ENCODE data around the gene GPRC5C. TPM values are rescaled to one million over a fixed set of nuclear protein-coding genes. Genes with fewer than 3 reads are reported as not detected.

Gene GPRC5C
- total and polyA plus RNA-seq, 9 of the 15 experiments (the other 6 are each of a cell fraction or from before 2014, with no cell fraction given) = 0.28 to 9.0 (median 4.1) TPM

- no TSS peak for BruUV-seq (replicated peaks)
- Histone ChIP-seq H3K79me2 (ENCODE audit: control insufficient read depth, insufficient read depth, low read length) (no peaks in the 10 kb centered on the region), H3K27me3 (ENCODE audit: control insufficient read depth in 2 of 2, insufficient read depth in 2 of 2, low read length in 2 of 2) (peaks cover 26 to 38% of the 10 kb centered on the region in 2 experiments; a peak in 4 of 5 replicates), H3K9me3 (replicated peaks; ENCODE audit: control insufficient read depth, insufficient read depth, low read depth, low read length) (no peaks in the 10 kb centered on the region; the same call in 1 of the 2 replicates), H3K36me3 (ENCODE audit: control insufficient read depth, insufficient read depth, low read length) (no peaks in the 10 kb centered on the region), H4K20me1 (replicated peaks; ENCODE audit: control insufficient read depth, insufficient read depth, low read length) (no peaks in the 10 kb centered on the region), H3K9me1 (ENCODE audit: control insufficient read depth, insufficient read depth, low read length) (no peaks in the 10 kb centered on the region), H3K4me1 (replicated peaks in 1 of 2; ENCODE audit: control insufficient read depth in 2 of 2, insufficient read depth in 2 of 2, low read length in 2 of 2) (no peaks in the 10 kb centered on the region; a peak in 2 of 5 replicates), H2AFZ (ENCODE audit: low read depth, low read length) (no peak overlapping the region), H3K4me2 (ENCODE audit: insufficient read depth, low read length) (no peak overlapping the region), H3K9ac (ENCODE audit: insufficient read depth in 1 of 2, low read depth in 2 of 2, low read length in 2 of 2) (no peak overlapping the region), H3K27ac (ENCODE audit: extremely low read depth, low read depth, low read length) (no peak overlapping the region), H3K4me3 (no peak overlapping the region)
- ChIA-PET POLR2A (interaction anchor here (0.6 to 0.9 kb wide), 2 partner anchors 17 to 492 kb away, joined by 3 to 4 read pairs; no protein-coding TSS in a partner anchor), CTCF (ENCODE audit: low intra/inter-chr PET ratio) (no interaction called here)
- no peak for ATAC-seq
- in situ Hi-C loops (cut with MboI) (no loop called here), intact Hi-C loops (cut with micrococcal nuclease) (no loop called here)
- WGBS (ENCODE audit: insufficient coverage, low coverage, missing lambda C conversion rate) = 1% methylated on average over 11 of the region's 12 CpGs
- FAIRE-seq = no peak
- TF ChIP-seq CHD1 (IDR thresholded peaks at IDR 0.05; ENCODE audit: low read length) (no peak), MYC (IDR thresholded peaks at IDR 0.05; ENCODE audit: low read depth, low read length) (no peak), MYC (CRISPR knock-in tag; IDR thresholded peaks at IDR 0.05; ENCODE audit: borderline replicate concordance, low read depth) (no peak), CREB3 (tag; conservative IDR thresholded peaks at IDR 0.05; ENCODE audit: low read depth) (no peak), GTF2E2 (tag; IDR thresholded peaks at IDR 0.05) (no peak), ZBTB7A (IDR thresholded peaks at IDR 0.05; ENCODE audit: borderline replicate concordance, control insufficient read depth, low read depth, low read length) (no peak), IRF2 (CRISPR knock-in tag; IDR thresholded peaks at IDR 0.05) (no peak), DMBX1 (CRISPR knock-in tag; IDR thresholded peaks at IDR 0.05; ENCODE audit: borderline replicate concordance) (no peak), NCOA6 (IDR thresholded peaks at IDR 0.05) (no peak), SAP30 (IDR thresholded peaks at IDR 0.05; ENCODE audit: borderline replicate concordance, insufficient read depth, low read depth, low read length, poor library complexity, severe bottlenecking) (no peak), RAD21 (CRISPR knock-in tag; conservative IDR thresholded peaks at IDR 0.05 in 1 of 2, IDR thresholded peaks at IDR 0.05 in 1 of 2) (no peak), DIDO1 (tag; IDR thresholded peaks at IDR 0.05; ENCODE audit: low read depth) (no peak), CBX1 (IDR thresholded peaks at IDR 0.05; ENCODE audit: low read depth) (no peak)
- no peak for DNase-seq (ENCODE audit: extremely low read depth in 1 of 4, low spot score in 3 of 4)
Measured at GRCh38 chr17:74389084-74389753, 42.7 kb upstream of the GPRC5C start.
